Sigmoid colon (tissue), 7 donors: ENCODE results near the gene PERM1. TPM values are rescaled to one million over a fixed set of nuclear protein-coding genes. Genes with fewer than 3 reads are reported as not detected.
A peak's percentile ranks its signal among the peaks of the same experiment; 100 is the strongest.
"Not testable (repeated sequence)": the region's sequence is repeated elsewhere in the genome, so short reads cannot be mapped to it uniquely, and the experiment has no call there.

Experiments
- DNase-seq: peaks from one replicate; pipeline ENCODE4 v3.0.0-alpha.2; 2019
- H3K27ac ChIP-seq, 4 donors: fragments of 200-600 bp; sonication (generic); one replicate each; pipeline ENCODE4 v1.5.1; 2016 to 2019; ENCODE audit warnings: mild to moderate bottlenecking in 1 of 4
- H3K27me3 ChIP-seq, 3 donors: fragments of 200-600 bp; sonication (generic); one replicate each; pipeline ENCODE4 v1.5.1; 2019; ENCODE audit warnings: mild to moderate bottlenecking in 1 of 3
- H3K36me3 ChIP-seq, 4 donors: fragments of 200-600 bp; sonication (generic); one replicate each; pipeline ENCODE4 v1.5.1; 2016 to 2019
- H3K4me1 ChIP-seq, 4 donors: fragments of 200-600 bp; sonication (generic); one replicate each; pipeline ENCODE4 v1.5.1; 2017 to 2019
- H3K4me3 ChIP-seq, 4 donors: fragments of 200-600 bp; sonication (generic); one replicate each; pipeline ENCODE4 v1.5.1; 2017 to 2019; ENCODE audit warnings: mild to moderate bottlenecking in 2 of 4, moderate library complexity in 1 of 4
- H3K9me3 ChIP-seq, 4 donors: fragments of 200-600 bp in 3 of 4; sonication (generic) in 3 of 4; one replicate each; pipeline versions ENCODE4 v1.5.1 to v1.6.1; 2013 to 2019
- EP300 ChIP-seq, 4 donors: sonication (generic); formaldehyde crosslinking; IDR thresholded peaks; one replicate each; pipeline ENCODE4 v1.6.1; 2017; ENCODE audit warnings: antibody characterized with exemption in 4 of 4
- POLR2A ChIP-seq, 2 donors: fragments of 450-650 bp; IDR thresholded peaks; one replicate each; pipeline ENCODE4 v1.6.1; 2016; ENCODE audit warnings: antibody characterized with exemption in 2 of 2, mild to moderate bottlenecking in 2 of 2, moderate library complexity in 2 of 2
- POLR2AphosphoS5 ChIP-seq, 4 donors: sonication (generic); formaldehyde crosslinking; IDR thresholded peaks; one replicate each; pipeline ENCODE4 v1.6.1; 2017; ENCODE audit warnings: antibody characterized with exemption in 4 of 4
- WGBS, 2 donors: extraction: QIAGEN DNeasy Blood & Tissue Kit; methylation state at CpG; one replicate each; pipeline ENCODE4 v1.1.7; 2013; 5-methylcytosine and 5-hydroxymethylcytosine counted together
- intact Hi-C: fragments of 100-400 bp; cut with DNase I; formaldehyde crosslinking; loops from one replicate; pipeline ENCODE4 v1.15.1; 2023
- polyA plus RNA-seq, 3 donors: library from polyadenylated mRNA; stranded (reverse); fragments of 200-250 nt; gene quantifications; one replicate each; pipeline ENCODE4 v1.2.3, GENCODE V29; 2013
- total RNA-seq, 4 donors: library from RNA; depleted of rRNA; stranded (reverse); fragments of >200 nt; gene quantifications; one replicate each; pipeline ENCODE4 v1.1.0, GENCODE V29; 2016
- TF ChIP-seq, protein P1 (sequence below), 4 experiments: fragments of 450-650 bp in 3 of 4; fragments of 200-600 bp in 1 of 4; IDR thresholded peaks; one replicate each; pipeline ENCODE4 v1.5.1; 2016 to 2019; ENCODE audit warnings: antibody characterized with exemption in 4 of 4, mild to moderate bottlenecking in 3 of 4, moderate library complexity in 2 of 4
- donor health status: healthy with polysubstance abuse.
- donor health status: Bipolar disorder and iron deficiency.
- donor health status: healthy.

PERM1 gene
- total and polyA plus RNA-seq, 7 donors = under 0.01 to 0.69 (median 0.16) TPM; not detected in 4

DNA sequence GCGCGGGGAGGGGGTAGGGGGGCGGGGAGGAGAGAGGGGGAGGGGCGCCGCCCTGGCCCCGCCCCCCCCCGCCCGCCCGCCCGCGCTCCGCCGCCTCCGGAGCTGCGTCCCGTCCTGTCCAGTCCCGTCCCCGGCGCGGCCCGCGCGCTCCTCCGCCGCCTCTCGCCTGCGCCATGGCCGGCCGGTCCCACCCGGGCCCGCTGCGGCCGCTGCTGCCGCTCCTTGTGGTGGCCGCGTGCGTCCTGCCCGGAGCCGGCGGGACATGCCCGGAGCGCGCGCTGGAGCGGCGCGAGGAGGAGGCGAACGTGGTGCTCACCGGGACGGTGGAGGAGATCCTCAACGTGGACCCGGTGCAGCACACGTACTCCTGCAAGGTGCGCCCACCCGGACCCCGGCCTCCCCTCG lies 38.1 kb upstream of the PERM1 start, which contains the start of gene AGRN:
TSS of gene AGRN (plus strand) at position 121 of the 405 bp plus-strand sequence. CDS start at position 174, 53 bp downstream.
- TF ChIP-seq POLR2AphosphoS5 (IDR thresholded peaks at IDR 0.05) = peak in 1 of 4 donors; percentile 32
- TF ChIP-seq, protein P1, sequence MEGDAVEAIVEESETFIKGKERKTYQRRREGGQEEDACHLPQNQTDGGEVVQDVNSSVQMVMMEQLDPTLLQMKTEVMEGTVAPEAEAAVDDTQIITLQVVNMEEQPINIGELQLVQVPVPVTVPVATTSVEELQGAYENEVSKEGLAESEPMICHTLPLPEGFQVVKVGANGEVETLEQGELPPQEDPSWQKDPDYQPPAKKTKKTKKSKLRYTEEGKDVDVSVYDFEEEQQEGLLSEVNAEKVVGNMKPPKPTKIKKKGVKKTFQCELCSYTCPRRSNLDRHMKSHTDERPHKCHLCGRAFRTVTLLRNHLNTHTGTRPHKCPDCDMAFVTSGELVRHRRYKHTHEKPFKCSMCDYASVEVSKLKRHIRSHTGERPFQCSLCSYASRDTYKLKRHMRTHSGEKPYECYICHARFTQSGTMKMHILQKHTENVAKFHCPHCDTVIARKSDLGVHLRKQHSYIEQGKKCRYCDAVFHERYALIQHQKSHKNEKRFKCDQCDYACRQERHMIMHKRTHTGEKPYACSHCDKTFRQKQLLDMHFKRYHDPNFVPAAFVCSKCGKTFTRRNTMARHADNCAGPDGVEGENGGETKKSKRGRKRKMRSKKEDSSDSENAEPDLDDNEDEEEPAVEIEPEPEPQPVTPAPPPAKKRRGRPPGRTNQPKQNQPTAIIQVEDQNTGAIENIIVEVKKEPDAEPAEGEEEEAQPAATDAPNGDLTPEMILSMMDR (IDR thresholded peaks at IDR 0.05) = no peak
- TF ChIP-seq POLR2A (IDR thresholded peaks at IDR 0.05) = no peak
- no peak for TF ChIP-seq EP300 (IDR thresholded peaks at IDR 0.05)
- Histone ChIP-seq H3K27me3 (peaks cover 0 to 4% (median 0%) of the 10 kb centered on the region in 3 donors), H3K4me1 (peaks cover 0 to 24% (median 23%) of the 10 kb centered on the region in 4 donors), H3K4me3 (peak within 1 kb of the TSS; percentile 52 to 91 (median 85)), H3K27ac (peak within 1 kb of the TSS; percentile 90 to 98 (median 96)), H3K9me3 (no peaks in the 10 kb centered on the region), H3K36me3 (no peaks in the 10 kb centered on the region)
- WGBS, 2 donors = 0 to 1% methylated on average over 55 to 56 of the region's 58 CpGs
- DNase-seq = no peak
- intact Hi-C loops = loop anchor here (1.0 to 5.0 kb wide), 4 partner anchors 20 to 97 kb away; partner anchors contain the start of genes C1orf159 and HES4

DNA sequence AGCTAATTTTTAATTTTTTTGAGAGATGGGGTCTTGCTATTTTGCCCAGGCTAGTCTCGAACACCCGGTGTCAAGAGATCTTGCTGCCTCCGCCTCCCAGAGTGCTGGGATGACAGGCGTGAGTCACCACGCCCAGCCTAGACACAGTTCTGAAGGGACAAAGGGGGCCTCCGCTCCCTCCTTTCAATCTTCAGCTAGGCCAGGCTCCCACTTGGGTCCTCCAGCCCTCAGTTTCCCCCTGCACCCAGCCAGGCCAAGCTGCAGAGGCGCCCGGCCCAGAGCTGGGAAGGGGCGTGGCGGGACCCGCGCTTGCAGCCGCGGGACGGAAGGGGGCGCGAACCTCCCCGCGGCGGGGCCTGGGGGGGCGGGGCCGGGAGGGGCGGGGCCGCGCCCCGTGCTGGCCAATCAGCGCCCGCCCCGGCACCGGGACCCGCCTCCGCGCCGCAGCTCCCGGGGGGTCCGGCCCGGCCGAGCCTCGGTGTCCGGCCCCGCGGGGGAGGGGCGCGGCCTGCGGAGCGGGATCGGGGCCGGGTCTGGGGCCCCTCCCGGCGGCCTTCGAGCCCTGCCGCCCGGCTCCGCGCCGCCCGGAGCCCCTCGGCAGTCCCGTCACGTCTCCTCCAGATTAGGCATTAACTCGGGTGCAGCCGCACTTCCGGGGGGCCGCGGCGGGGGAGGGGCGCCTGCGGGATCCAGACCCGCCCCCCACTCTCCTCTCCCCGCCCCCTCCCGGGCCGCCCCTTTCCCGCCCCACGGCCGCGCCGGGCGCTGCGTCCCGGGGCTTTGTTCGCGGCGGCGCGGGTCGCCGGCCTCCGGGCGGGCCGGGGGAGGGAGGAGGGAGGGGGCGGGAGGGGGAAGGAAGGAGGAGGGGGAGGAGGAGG lies 37.5 kb upstream of the PERM1 start:
- peaks cover 0 to 30% (median 26%) of the 10 kb centered on the region in 4 donors for H3K4me1 ChIP-seq
- intact Hi-C loops = loop anchor here (1.0 kb wide), 1 partner anchor 19 kb away; the partner anchor contains the start of gene HES4
- H3K27me3 ChIP-seq = peaks cover 0 to 4% (median 0%) of the 10 kb centered on the region in 3 donors
- peak; percentile 93 for DNase-seq
- H3K4me3 ChIP-seq = peak overlapping the region; percentile 52 to 91 (median 85)
- H3K27ac ChIP-seq = peak overlapping the region; percentile 90 to 98 (median 96)
- TF ChIP-seq, protein P1 (IDR thresholded peaks at IDR 0.05) = peak in 2 of 4 experiments; percentile 31 to 50
- TF ChIP-seq POLR2AphosphoS5 (IDR thresholded peaks at IDR 0.05) (peak in 2 of 4 donors; percentile 37 to 39), EP300 (IDR thresholded peaks at IDR 0.05) (no peak)
- no peaks in the 10 kb centered on the region for H3K36me3 ChIP-seq
- no peaks in the 10 kb centered on the region for H3K9me3 ChIP-seq
- WGBS, 2 donors = 1 to 3% methylated on average over 75 to 90 of the region's 91 CpGs

DNA sequence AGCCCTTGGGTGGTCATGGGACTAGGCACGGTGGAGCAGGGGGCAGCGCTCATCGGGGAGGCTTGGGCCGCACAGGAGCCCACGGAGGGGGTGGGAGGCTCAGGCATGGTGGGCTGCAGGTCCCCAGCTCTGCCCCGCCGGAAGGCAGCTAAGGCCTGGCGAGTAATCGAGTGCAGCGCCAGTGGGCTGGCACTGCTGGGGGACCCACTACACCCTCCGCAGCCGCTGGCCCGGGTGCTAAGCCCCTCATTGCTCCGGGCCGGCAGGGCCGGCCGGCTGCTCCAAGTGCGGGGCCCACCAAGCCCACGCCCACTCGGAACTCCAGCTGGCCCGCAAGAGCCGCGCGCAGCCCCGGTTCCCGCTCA lies 36.4 kb upstream of the PERM1 start:
- H3K4me3 ChIP-seq, DNase-seq, H3K27ac ChIP-seq, H3K27me3 ChIP-seq, intact Hi-C loops, H3K36me3 ChIP-seq, H3K9me3 ChIP-seq: not testable (repeated sequence)
- peaks cover 0 to 40% (median 35%) of the 10 kb centered on the region in 4 donors for H3K4me1 ChIP-seq
- WGBS, 2 donors = 91 to 95% methylated on average over 26 of the region's 26 CpGs

DNA sequence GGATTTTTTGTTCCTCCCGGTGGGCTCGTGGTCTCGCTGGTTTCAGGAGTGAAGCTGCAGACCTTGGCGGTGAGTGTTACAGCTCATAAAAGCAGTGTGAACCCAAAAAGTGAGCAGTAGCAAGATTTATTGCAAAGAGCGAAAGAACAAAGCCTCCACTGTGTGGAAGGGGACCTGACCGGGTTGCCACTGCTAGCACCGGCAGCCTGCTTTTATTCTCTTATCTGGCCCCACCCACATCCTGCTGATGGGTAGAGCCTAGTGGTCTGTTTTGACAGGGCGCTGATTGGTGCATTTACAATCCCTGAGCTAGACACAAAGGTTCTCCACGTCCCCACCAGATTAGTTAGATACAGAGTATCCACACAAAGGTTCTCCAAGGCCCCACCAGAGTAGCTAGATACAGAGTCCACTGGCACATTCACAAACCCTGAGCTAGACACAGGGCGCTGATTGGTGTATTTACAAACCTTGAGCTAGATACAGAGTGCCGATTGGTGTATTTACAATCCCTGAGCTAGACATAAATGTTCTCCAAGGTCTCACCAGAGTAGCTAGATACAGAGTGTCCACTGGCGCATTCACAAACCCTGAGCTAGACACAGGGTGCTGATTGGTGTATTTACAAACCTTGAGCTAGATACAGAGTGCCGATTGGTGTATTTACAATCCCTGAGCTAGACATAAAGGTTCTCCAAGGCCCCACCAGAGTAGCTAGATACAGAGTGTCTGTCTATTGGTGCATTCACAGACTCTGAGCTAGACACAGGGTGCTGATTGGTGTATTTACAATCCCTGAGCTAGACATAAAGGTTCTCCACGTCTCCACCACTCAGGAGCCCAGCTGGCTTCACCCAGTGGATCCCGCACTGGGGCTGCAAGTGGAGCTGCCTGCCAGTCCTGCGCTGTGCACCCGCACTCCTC lies 35.8 kb upstream of the PERM1 start:
- H3K9me3 ChIP-seq, DNase-seq, H3K27ac ChIP-seq, intact Hi-C loops, H3K4me3 ChIP-seq, H3K36me3 ChIP-seq, H3K27me3 ChIP-seq: not testable (repeated sequence)
- H3K4me1 ChIP-seq = peaks cover 0 to 43% (median 37%) of the 10 kb centered on the region in 4 donors
- WGBS, 2 donors = 54 to 73% methylated on average over 17 of the region's 17 CpGs

DNA sequence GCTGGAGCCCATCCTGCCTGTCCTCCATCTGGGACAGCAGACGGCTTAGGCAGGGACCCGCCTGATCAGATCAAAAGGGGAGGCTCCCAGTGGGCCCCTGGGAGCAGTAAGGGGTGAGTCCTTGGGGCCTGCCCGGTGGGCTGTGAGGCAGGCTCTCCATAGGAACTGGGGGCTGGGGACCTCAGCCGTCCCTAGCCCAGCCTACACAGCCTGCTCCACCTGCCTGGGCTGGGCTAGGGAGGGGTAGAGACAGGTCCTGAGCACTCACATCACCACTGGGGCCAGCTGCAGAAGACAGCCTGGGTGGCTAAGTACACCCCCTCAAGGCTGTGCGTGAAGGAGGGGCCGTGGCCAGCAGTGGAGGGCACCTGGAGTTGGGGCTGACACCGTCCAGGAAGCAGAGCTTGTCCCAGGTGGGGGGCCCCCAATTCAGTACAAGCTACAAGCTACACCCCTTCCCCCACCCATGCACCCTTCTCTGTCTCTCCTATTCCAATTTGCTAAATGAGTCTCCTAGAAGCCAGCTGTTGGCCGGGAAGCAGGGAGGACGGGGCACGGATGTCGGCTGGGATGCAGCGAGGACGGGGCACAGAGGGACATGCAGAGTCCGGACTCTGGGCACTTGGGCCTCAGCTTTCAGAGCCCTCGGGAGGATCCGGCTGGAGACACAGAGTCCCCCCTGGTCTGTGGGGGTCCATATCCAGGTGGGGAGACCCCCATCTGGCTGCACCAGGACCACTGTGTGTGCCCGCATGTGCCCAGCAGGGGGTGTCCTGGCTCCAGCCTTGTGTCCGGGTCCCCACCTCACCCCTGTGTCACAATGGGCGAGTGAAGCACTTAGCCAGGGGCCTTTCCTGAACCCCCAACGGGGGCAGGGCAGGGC lies 33.1 kb upstream of the PERM1 start:
- Histone ChIP-seq H3K27me3 (no peaks in the 10 kb centered on the region), H3K36me3 (no peaks in the 10 kb centered on the region), H3K4me3 (peak overlapping the region in 3 of 4 donors; percentile 55 to 70 (median 65)), H3K4me1 (peaks cover 0 to 27% (median 24%) of the 10 kb centered on the region in 4 donors), H3K27ac (peak overlapping the region in 3 of 4 donors; percentile 92 to 95 (median 93)), H3K9me3 (no peaks in the 10 kb centered on the region)
- DNase-seq = no peak
- WGBS, 2 donors = 66 to 76% methylated on average over 20 of the region's 20 CpGs
- intact Hi-C loops = no loop called here
- TF ChIP-seq, protein P1 (IDR thresholded peaks at IDR 0.05) = peak in 1 of 4 experiments; percentile 20
- TF ChIP-seq POLR2AphosphoS5 (IDR thresholded peaks at IDR 0.05) = no peak
